Panc1 (cell line): ENCODE measurements around the gene TMEM123.

ENCODE experiments used
- POLR2AphosphoS5 ChIP-seq: IDR thresholded peaks from 2 replicates; pipeline ENCODE4 v1.6.1; 2012; ENCODE audit warnings: mild to moderate bottlenecking, low read depth, low read length, moderate library complexity
- TCF7L2 ChIP-seq: IDR thresholded peaks from 2 replicates; pipeline ENCODE4 v1.6.1; 2011; ENCODE audit warnings: mild to moderate bottlenecking, low read depth, low read length, inconsistent platforms
- TF ChIP-seq, protein P1 (sequence below): fragments of 450-650 bp; IDR thresholded peaks from 2 replicates; pipeline ENCODE4 v1.5.1; 2017; ENCODE audit warnings: mild to moderate bottlenecking

DNA sequence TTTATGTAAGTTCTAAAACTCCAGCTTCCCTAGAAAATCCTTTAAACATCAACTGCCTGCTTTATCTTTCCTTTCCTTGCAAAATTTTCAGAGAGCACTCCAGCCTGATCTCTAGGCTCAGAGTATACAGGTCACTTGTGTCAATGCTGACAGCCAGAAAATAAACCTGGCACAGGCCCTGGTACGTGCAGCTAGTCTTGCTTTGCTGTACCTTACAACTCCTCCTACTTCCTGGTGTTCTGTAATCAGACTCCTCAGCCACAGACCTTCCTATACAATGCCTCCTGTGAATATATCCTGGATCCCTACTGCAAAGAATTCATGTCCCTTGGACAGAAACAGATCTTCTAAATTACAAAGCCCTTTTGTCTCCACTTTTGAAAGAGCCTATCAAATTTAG lies 24.2 kb upstream of the TMEM123 start:
- TF ChIP-seq, protein P1, sequence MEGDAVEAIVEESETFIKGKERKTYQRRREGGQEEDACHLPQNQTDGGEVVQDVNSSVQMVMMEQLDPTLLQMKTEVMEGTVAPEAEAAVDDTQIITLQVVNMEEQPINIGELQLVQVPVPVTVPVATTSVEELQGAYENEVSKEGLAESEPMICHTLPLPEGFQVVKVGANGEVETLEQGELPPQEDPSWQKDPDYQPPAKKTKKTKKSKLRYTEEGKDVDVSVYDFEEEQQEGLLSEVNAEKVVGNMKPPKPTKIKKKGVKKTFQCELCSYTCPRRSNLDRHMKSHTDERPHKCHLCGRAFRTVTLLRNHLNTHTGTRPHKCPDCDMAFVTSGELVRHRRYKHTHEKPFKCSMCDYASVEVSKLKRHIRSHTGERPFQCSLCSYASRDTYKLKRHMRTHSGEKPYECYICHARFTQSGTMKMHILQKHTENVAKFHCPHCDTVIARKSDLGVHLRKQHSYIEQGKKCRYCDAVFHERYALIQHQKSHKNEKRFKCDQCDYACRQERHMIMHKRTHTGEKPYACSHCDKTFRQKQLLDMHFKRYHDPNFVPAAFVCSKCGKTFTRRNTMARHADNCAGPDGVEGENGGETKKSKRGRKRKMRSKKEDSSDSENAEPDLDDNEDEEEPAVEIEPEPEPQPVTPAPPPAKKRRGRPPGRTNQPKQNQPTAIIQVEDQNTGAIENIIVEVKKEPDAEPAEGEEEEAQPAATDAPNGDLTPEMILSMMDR = no peak
- TF ChIP-seq TCF7L2 (no peak), POLR2AphosphoS5 (no peak)
